Neural crest cell (in vitro differentiated cells): ENCODE results near the gene EBF3. TPM values are rescaled to one million over a fixed set of nuclear protein-coding genes. Genes with fewer than 3 reads are reported as not detected.
A peak's percentile ranks its signal among the peaks of the same experiment; 100 is the strongest.

Source experiments
- DNase-seq: peaks from one replicate; pipeline ENCODE4 v3.0.0; 2021; ENCODE audit warnings: low read depth, mixed read lengths, low spot score
- H3K27ac Mint-ChIP-seq: one replicate; pipeline ENCODE4 v1.8.0; 2021; ENCODE audit warnings: mild to moderate bottlenecking, mixed read lengths; ENCODE audit not compliant: unreplicated experiment
- H3K27me3 Mint-ChIP-seq: 2 replicates; pipeline ENCODE4 v1.8.0; 2021; ENCODE audit warnings: low read depth, mild to moderate bottlenecking, mixed read lengths
- H3K36me3 Mint-ChIP-seq: 2 replicates; pipeline ENCODE4 v1.8.0; 2021; ENCODE audit warnings: low read depth, mild to moderate bottlenecking, mixed read lengths
- H3K4me1 Mint-ChIP-seq: 2 replicates; pipeline ENCODE4 v1.8.0; 2021; ENCODE audit warnings: mixed read lengths
- H3K4me3 Mint-ChIP-seq: one replicate; pipeline ENCODE4 v1.8.0; 2021; ENCODE audit warnings: mild to moderate bottlenecking, mixed read lengths
- H3K9me3 Mint-ChIP-seq: 2 replicates; pipeline ENCODE4 v1.8.0; 2021; ENCODE audit warnings: mixed read lengths
- CTCF ChIP-seq: fragments of 200-600 bp; sonication (generic); conservative IDR thresholded peaks from 2 replicates; pipeline ENCODE4 v1.5.0; 2021; ENCODE audit warnings: antibody characterized with exemption, mild to moderate bottlenecking
- total RNA-seq: library from RNA; stranded (reverse); gene quantifications from 2 replicates; pipeline ENCODE4 v1.2.1, GENCODE V29; 2021

The EBF3 gene
- total RNA-seq, 1 donor from 2014 or later: 11.6 TPM

DNA sequence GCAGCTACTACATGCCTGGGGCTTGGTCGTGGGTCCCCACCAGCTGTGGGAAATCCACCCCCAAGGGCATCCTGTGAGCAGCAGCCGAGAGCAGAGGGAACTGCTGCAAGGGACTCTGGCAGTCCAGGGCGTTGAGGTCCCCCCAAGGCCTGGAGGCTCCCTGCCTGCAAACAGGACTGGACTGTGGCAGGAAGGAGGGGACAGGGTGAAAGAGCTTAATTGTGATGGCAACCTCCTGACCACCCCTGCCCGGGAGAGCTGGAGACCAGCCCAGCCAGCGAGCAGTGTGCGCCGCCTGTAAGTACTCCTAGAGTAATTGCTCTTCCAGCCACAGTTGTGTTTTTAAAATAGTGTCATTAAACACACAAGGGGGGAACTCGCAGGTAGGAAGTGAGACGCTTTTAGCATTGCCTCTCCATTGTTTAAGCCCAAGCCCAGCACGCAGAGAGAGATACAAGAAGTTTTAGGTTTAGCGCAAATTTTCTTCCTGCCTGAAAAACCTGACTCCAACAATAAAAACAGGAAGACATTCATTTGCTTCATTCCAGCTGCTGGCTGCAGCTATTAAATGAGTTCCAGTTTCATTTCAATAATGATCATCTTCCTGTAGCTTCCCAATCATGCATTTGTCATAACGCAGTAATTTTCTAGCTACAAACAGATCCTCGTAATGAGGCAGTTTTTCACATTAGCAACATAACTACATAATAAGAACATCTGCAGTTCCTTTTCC is 111.1 kb downstream of the EBF3 start:
- H3K27me3 Mint-ChIP-seq: no peaks in the 10 kb centered on the region
- no peaks in the 10 kb centered on the region for H3K36me3 Mint-ChIP-seq
- H3K27ac Mint-ChIP-seq: no peak overlapping the region
- no peak for TF ChIP-seq CTCF
- no peak for DNase-seq
- no peak overlapping the region for H3K4me3 Mint-ChIP-seq
- H3K9me3 Mint-ChIP-seq: no peaks in the 10 kb centered on the region
- H3K4me1 Mint-ChIP-seq: peaks cover 17% of the 10 kb centered on the region

GRCh38 chr10:129851941-129852640 is 112.0 kb downstream of the EBF3 start:
- H3K27me3 Mint-ChIP-seq: no peaks in the 10 kb centered on the region
- H3K4me3 Mint-ChIP-seq: no peak overlapping the region
- no peaks in the 10 kb centered on the region for H3K36me3 Mint-ChIP-seq
- no peak for TF ChIP-seq CTCF
- peak overlapping the region; percentile 46 for H3K27ac Mint-ChIP-seq
- peaks cover 21% of the 10 kb centered on the region for H3K4me1 Mint-ChIP-seq
- H3K9me3 Mint-ChIP-seq: no peaks in the 10 kb centered on the region
- no peak for DNase-seq

DNA sequence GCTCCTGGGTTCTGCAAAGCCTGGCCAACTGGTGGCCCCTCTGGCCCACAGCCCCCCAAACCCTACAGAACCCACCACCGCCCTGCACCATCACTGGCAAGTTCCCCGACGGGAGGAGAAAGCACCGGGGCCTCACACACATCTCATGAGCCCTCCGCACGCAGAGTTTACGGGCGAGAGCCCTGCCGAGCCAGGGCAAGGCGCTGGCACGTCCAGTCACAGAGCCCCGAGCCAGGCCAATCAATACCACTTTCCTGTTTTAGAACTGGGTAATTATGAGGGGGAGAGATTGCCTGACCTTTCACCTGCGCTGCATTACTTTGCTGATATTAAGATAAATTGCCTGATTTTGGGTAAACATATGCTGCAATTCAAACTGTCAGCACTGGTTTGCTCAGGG is 113.3 kb downstream of the EBF3 start:
- no peak for TF ChIP-seq CTCF
- H3K36me3 Mint-ChIP-seq: no peaks in the 10 kb centered on the region
- H3K27me3 Mint-ChIP-seq: no peaks in the 10 kb centered on the region
- no peak overlapping the region for H3K4me3 Mint-ChIP-seq
- H3K4me1 Mint-ChIP-seq: peaks cover 27% of the 10 kb centered on the region
- DNase-seq: no peak
- no peaks in the 10 kb centered on the region for H3K9me3 Mint-ChIP-seq
- no peak overlapping the region for H3K27ac Mint-ChIP-seq

- Mint-ChIP-seq H3K27me3 (no peaks in the 10 kb centered on the region), H3K36me3 (no peaks in the 10 kb centered on the region), H3K4me1 (peaks cover 27% of the 10 kb centered on the region), H3K27ac (no peak overlapping the region), H3K9me3 (no peaks in the 10 kb centered on the region), H3K4me3 (no peak overlapping the region)
- DNase-seq: no peak
- TF ChIP-seq CTCF: no peak
Measured at GRCh38 chr10:129850316-129850715, 113.8 kb downstream of the EBF3 start.

DNA sequence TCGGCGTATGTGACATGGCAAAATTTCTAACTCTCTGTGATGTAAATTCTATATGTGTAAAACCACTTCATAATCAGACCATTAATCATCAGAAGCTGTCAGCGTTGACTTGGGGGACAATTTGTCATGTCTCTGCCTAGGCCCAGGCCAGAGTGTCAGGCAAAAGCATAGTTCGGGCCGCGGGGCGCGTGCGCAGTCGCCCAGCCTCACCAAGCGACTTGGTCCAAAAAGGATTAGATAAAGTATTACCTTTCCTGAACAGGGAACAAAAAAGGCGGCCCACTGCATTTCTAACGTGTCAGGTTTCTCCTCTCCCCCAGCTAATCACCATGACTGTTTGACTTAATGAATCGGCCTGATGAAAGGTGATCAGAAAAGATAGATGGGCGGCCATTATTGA is 114.2 kb downstream of the EBF3 start:
- H3K4me1 Mint-ChIP-seq: peaks cover 27% of the 10 kb centered on the region
- H3K27ac Mint-ChIP-seq: no peak overlapping the region
- no peaks in the 10 kb centered on the region for H3K9me3 Mint-ChIP-seq
- DNase-seq: no peak
- no peaks in the 10 kb centered on the region for H3K36me3 Mint-ChIP-seq
- no peak overlapping the region for H3K4me3 Mint-ChIP-seq
- H3K27me3 Mint-ChIP-seq: no peaks in the 10 kb centered on the region
- TF ChIP-seq CTCF: no peak
